ENCODE data around the gene ERCC5.

DNA sequence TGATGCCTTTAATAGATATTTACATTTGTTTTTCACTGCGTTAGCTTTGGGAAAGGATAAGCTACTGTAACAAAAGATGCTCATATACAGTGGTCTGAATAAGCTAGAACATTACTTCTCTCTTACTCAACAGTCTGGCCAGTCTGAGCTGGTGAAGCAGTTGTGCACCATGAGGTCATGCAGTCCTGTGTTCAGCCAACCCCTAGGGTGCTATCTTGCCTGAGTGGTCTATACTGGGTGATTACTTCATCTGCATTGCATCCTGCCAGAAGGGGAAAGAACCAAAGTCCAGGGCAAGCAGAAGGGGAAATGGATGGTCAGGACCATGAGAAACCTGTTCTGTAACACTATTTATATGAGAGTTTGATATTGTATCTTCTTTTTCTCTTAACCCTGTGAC is 31.5 kb downstream of the ERCC5 start:
- TF ChIP-seq HDAC2 (IDR thresholded peaks at IDR 0.05; ENCODE audit: borderline replicate concordance in 1 of 2, low read depth in 2 of 2, low read length in 2 of 2) = no peak
- TF ChIP-seq, protein P1, sequence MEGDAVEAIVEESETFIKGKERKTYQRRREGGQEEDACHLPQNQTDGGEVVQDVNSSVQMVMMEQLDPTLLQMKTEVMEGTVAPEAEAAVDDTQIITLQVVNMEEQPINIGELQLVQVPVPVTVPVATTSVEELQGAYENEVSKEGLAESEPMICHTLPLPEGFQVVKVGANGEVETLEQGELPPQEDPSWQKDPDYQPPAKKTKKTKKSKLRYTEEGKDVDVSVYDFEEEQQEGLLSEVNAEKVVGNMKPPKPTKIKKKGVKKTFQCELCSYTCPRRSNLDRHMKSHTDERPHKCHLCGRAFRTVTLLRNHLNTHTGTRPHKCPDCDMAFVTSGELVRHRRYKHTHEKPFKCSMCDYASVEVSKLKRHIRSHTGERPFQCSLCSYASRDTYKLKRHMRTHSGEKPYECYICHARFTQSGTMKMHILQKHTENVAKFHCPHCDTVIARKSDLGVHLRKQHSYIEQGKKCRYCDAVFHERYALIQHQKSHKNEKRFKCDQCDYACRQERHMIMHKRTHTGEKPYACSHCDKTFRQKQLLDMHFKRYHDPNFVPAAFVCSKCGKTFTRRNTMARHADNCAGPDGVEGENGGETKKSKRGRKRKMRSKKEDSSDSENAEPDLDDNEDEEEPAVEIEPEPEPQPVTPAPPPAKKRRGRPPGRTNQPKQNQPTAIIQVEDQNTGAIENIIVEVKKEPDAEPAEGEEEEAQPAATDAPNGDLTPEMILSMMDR (IDR thresholded peaks at IDR 0.05; ENCODE audit: control extremely low read depth in 1 of 3, insufficient read depth in 1 of 3, low read depth in 1 of 3, low read length in 3 of 3) = no peak
- TF ChIP-seq POLR2AphosphoS5 (IDR thresholded peaks at IDR 0.05; ENCODE audit: low read depth, low read length) = no peak
- no peak for TF ChIP-seq POU5F1 (IDR thresholded peaks at IDR 0.05; ENCODE audit: low read depth, low read length)
- no peak for TF ChIP-seq EZH2 (IDR thresholded peaks at IDR 0.05; ENCODE audit: low read depth, low read length, severe bottlenecking)
- no peak for TF ChIP-seq CREB1 (IDR thresholded peaks at IDR 0.05)
- TF ChIP-seq MAFK (IDR thresholded peaks at IDR 0.05; ENCODE audit: low read depth, low read length) = no peak
- no peak for TF ChIP-seq RAD21 (IDR thresholded peaks at IDR 0.05 in 1 of 2, conservative IDR thresholded peaks at IDR 0.05 in 1 of 2; ENCODE audit: low read depth in 2 of 2, low read length in 2 of 2)
- no peak for TF ChIP-seq ASH2L (IDR thresholded peaks at IDR 0.05; ENCODE audit: low read length)
- TF ChIP-seq KDM1A (IDR thresholded peaks at IDR 0.05; ENCODE audit: borderline replicate concordance, low read length) = no peak
- no peak for TF ChIP-seq CHD2 (IDR thresholded peaks at IDR 0.05; ENCODE audit: low read length)
- TF ChIP-seq SRF (IDR thresholded peaks at IDR 0.05; ENCODE audit: low read depth, low read length) = no peak
